K562 (cell line): ENCODE measurements around the gene TERC. TPM values are rescaled to one million over a fixed set of nuclear protein-coding genes. Genes with fewer than 3 reads are reported as not detected.
A peak's percentile ranks its signal among the peaks of the same experiment; 100 is the strongest.

Source experiments
- ATF7 ChIP-seq: fragments of 450-650 bp; IDR thresholded peaks from 2 replicates; pipeline ENCODE4 v1.7.1; 2014; ENCODE audit warnings: mild to moderate bottlenecking, moderate library complexity
- CHD7 ChIP-seq: fragments of 200-600 bp; sonication (generic); IDR thresholded peaks from one replicate; pipeline ENCODE4 v1.6.1; 2012; ENCODE audit warnings: mild to moderate bottlenecking, low read depth, low read length, inconsistent platforms
- HDAC1 ChIP-seq, 2 experiments: fragments of 450-650 bp; IDR thresholded peaks; 2 replicates each; pipeline ENCODE4 v1.6.1; 2016 to 2017; ENCODE audit warnings: inconsistent platforms in 1 of 2, mild to moderate bottlenecking in 1 of 2, moderate library complexity in 1 of 2
- MAX ChIP-seq: sonication (generic); formaldehyde crosslinking; IDR thresholded peaks from 2 replicates; pipeline ENCODE4 v1.9.0; 2022; ENCODE audit warnings: mild to moderate bottlenecking, missing genetic modification reagents
- NUFIP1 ChIP-seq: fragments of 450-650 bp; IDR thresholded peaks from 2 replicates; pipeline ENCODE4 v1.6.1; 2018; ENCODE audit not compliant: partially characterized antibody
- POLR2G ChIP-seq: fragments of 200-400 bp; formaldehyde crosslinking; IDR thresholded peaks from 2 replicates; pipeline ENCODE4 v1.6.1; 2017; ENCODE audit warnings: low read depth, mild to moderate bottlenecking, antibody characterized with exemption, low read length, moderate library complexity
- RB1 ChIP-seq: fragments of 450-650 bp; IDR thresholded peaks from 2 replicates; pipeline ENCODE4 v1.6.1; 2017; ENCODE audit warnings: low read depth, mild to moderate bottlenecking
- SAFB ChIP-seq: fragments of 200-400 bp; formaldehyde crosslinking; IDR thresholded peaks from 2 replicates; pipeline ENCODE4 v1.6.1; 2017; ENCODE audit warnings: low read depth, low read length, borderline replicate concordance
- STAT6 ChIP-seq: sonication (generic); formaldehyde crosslinking; IDR thresholded peaks from 2 replicates; pipeline ENCODE4 v1.8.1; 2023; ENCODE audit warnings: mild to moderate bottlenecking, missing genetic modification reagents
- U2AF1 ChIP-seq: fragments of 200-400 bp; formaldehyde crosslinking; optimal IDR thresholded peaks from 2 replicates; pipeline ENCODE3; 2017; ENCODE audit warnings: mild to moderate bottlenecking, low read depth, low read length, moderate library complexity
- ZNF140 ChIP-seq: fragments of 250-450 bp; sonication (Bioruptor Pico); IDR thresholded peaks from 2 replicates; pipeline ENCODE4 v1.8.0; 2021; ENCODE audit warnings: moderate library complexity, mild to moderate bottlenecking, inconsistent platforms
- polyA plus RNA-seq, 8 experiments: library from polyadenylated mRNA; depleted of rRNA in 4 of 8; stranded (reverse) in 5 of 8; unstranded in 3 of 8; fragments of >200 nt; fragmentation: Nextera tagmentation in 2 of 8; fragmentation: Illumina TruSeq in 1 of 8; extraction: Ambion mirVana in 2 of 8; extraction: Trizol in 1 of 8; gene quantifications; 2 replicates each; pipeline versions ENCODE4 v1.2.1 to v1.2.3, GENCODE V29; 2011 to 2014; ENCODE audit warnings: inconsistent platforms in 1 of 8, missing spikeins in 1 of 8
- total RNA-seq, 7 experiments: library from RNA; depleted of rRNA in 6 of 7; stranded (reverse); fragments of >200 nt in 6 of 7; fragmentation: Illumina TruSeq in 2 of 7; extraction: Trizol in 2 of 7; gene quantifications; 2 replicates each; pipeline versions ENCODE4 v1.2.1 to v1.2.3, GENCODE V29; 2011 to 2021; ENCODE audit warnings: low replicate concordance in 1 of 7

TERC gene
- total and polyA plus RNA-seq, 9 of the 15 experiments (the other 6 are each of a cell fraction or from before 2014, with no cell fraction given), result 0.77 to 234 (median 27.9) TPM; not detected in 3

- TF ChIP-seq CHD7 (no peak), SAFB (no peak), HDAC1 (IDR thresholded peaks at IDR 0.05) (peak in 1 of 2 experiments; percentile 12; a peak in 1 of 4 replicates), ZNF140 (no peak), RB1 (no peak), POLR2G (peak; percentile 100), ATF7 (0 out of 2 replicates have a peak, but pooled peaks have one; percentile 9), STAT6 (no peak), NUFIP1 (no peak), U2AF1 (peak; percentile 85), MAX (CRISPR knock-in tag) (no peak)
These were observed at the start of gene TERC (continued) for GRCh38 chr3:169764882-169765612.
